ENCODE results near the gene GPR152. TPM values are rescaled to one million over a fixed set of nuclear protein-coding genes. Genes with fewer than 3 reads are reported as not detected.

GPR152 gene
- total RNA-seq, 1 donor from 2014 or later = not detected

GRCh38 chr11:67423891-67424613 is 28.5 kb downstream of the GPR152 start:
- H3K27me3 Mint-ChIP-seq (ENCODE audit: low read depth) = no peaks in the 10 kb centered on the region
- no peak for TF ChIP-seq CTCF (IDR thresholded peaks at IDR 0.05; ENCODE audit: unreplicated experiment)
- H3K4me3 Mint-ChIP-seq = no peak overlapping the region
- DNase-seq (ENCODE audit: low spot score in 2 of 2, unreplicated experiment in 2 of 2) = no peak
- peaks cover 20% of the 10 kb centered on the region for H3K4me1 Mint-ChIP-seq
- no peak overlapping the region for H3K27ac Mint-ChIP-seq
- H3K36me3 Mint-ChIP-seq = no peaks in the 10 kb centered on the region
- no peaks in the 10 kb centered on the region for H3K9me3 Mint-ChIP-seq

GRCh38 chr11:67423466-67423865 is 29.1 kb downstream of the GPR152 start:
- Mint-ChIP-seq H3K27me3 (ENCODE audit: low read depth) (no peaks in the 10 kb centered on the region), H3K4me3 (no peak overlapping the region), H3K4me1 (peaks cover 16% of the 10 kb centered on the region), H3K9me3 (no peaks in the 10 kb centered on the region), H3K27ac (no peak overlapping the region), H3K36me3 (no peaks in the 10 kb centered on the region)
- no peak for TF ChIP-seq CTCF (IDR thresholded peaks at IDR 0.05; ENCODE audit: unreplicated experiment)
- no peak for DNase-seq (ENCODE audit: low spot score in 2 of 2, unreplicated experiment in 2 of 2)

GRCh38 chr11:67422891-67423290 is 29.6 kb downstream of the GPR152 start:
- Mint-ChIP-seq H3K4me3 (no peak overlapping the region), H3K27ac (no peak overlapping the region), H3K4me1 (peaks cover 14% of the 10 kb centered on the region), H3K27me3 (ENCODE audit: low read depth) (no peaks in the 10 kb centered on the region), H3K36me3 (no peaks in the 10 kb centered on the region), H3K9me3 (no peaks in the 10 kb centered on the region)
- DNase-seq (ENCODE audit: low spot score in 2 of 2, unreplicated experiment in 2 of 2) = no peak
- no peak for TF ChIP-seq CTCF (IDR thresholded peaks at IDR 0.05; ENCODE audit: unreplicated experiment)

- peaks cover 4% of the 10 kb centered on the region for H3K27me3 Mint-ChIP-seq (ENCODE audit: low read depth)
- H3K27ac Mint-ChIP-seq = peak overlapping the region; percentile 75
- TF ChIP-seq CTCF (IDR thresholded peaks at IDR 0.05; ENCODE audit: unreplicated experiment) = no peak
- H3K4me3 Mint-ChIP-seq = peak overlapping the region; percentile 61
- H3K36me3 Mint-ChIP-seq = no peaks in the 10 kb centered on the region
- H3K4me1 Mint-ChIP-seq = peaks cover 14% of the 10 kb centered on the region
- no peak for DNase-seq (ENCODE audit: low spot score in 2 of 2, unreplicated experiment in 2 of 2)
- no peaks in the 10 kb centered on the region for H3K9me3 Mint-ChIP-seq
Observed at GRCh38 chr11:67421430-67422031, 31.0 kb downstream of the GPR152 start.

- H3K36me3 Mint-ChIP-seq = no peaks in the 10 kb centered on the region
- H3K4me1 Mint-ChIP-seq = peaks cover 21% of the 10 kb centered on the region
- peak; percentile 97 to 98 for DNase-seq (ENCODE audit: low spot score in 2 of 2, unreplicated experiment in 2 of 2)
- no peak for TF ChIP-seq CTCF (IDR thresholded peaks at IDR 0.05; ENCODE audit: unreplicated experiment)
- no peaks in the 10 kb centered on the region for H3K9me3 Mint-ChIP-seq
- peaks cover 11% of the 10 kb centered on the region for H3K27me3 Mint-ChIP-seq (ENCODE audit: low read depth)
- peak overlapping the region; percentile 63 for H3K4me3 Mint-ChIP-seq
- peak overlapping the region; percentile 75 for H3K27ac Mint-ChIP-seq
Observed at GRCh38 chr11:67420646-67421429, 31.7 kb downstream of the GPR152 start.

Measured in mesothelial cell of epicardium (in vitro differentiated cells).